Measurements from ENCODE around the gene SH2B3.

Gene SH2B3

GRCh38 chr12:111379942-111380554 lies 25.7 kb upstream of the SH2B3 start:
- H3K36me3 ChIP-seq (ENCODE audit: insufficient read depth), result no peaks in the 10 kb centered on the region
- H3K79me2 ChIP-seq (ENCODE audit: insufficient read depth, low read depth), result no peaks in the 10 kb centered on the region
- H3K4me2 ChIP-seq, result no peak overlapping the region
- H3K9ac ChIP-seq, result no peak overlapping the region
- no peak overlapping the region for H3K27ac ChIP-seq
- no peaks in the 10 kb centered on the region for H3K4me1 ChIP-seq (ENCODE audit: low read depth, poor library complexity, severe bottlenecking)
- H3K27me3 ChIP-seq (ENCODE audit: insufficient read depth, low read depth), result no peaks in the 10 kb centered on the region
- no peak overlapping the region for H2AFZ ChIP-seq (ENCODE audit: low read depth)
- TF ChIP-seq CTCF (conservative IDR thresholded peaks at IDR 0.05; ENCODE audit: low read depth, low read length), result no peak
- H4K20me1 ChIP-seq (ENCODE audit: insufficient read depth), result no peaks in the 10 kb centered on the region
- H3K4me3 ChIP-seq (IDR thresholded peaks at IDR 0.05; ENCODE audit: insufficient read depth, low read depth, low read length), result no peak overlapping the region

- H3K27me3 ChIP-seq (ENCODE audit: insufficient read depth, low read depth), result no peaks in the 10 kb centered on the region
- no peak for TF ChIP-seq CTCF (conservative IDR thresholded peaks at IDR 0.05; ENCODE audit: low read depth, low read length)
- H2AFZ ChIP-seq (ENCODE audit: low read depth), result no peak overlapping the region
- no peak overlapping the region for H3K4me2 ChIP-seq
- no peak overlapping the region for H3K9ac ChIP-seq
- no peaks in the 10 kb centered on the region for H4K20me1 ChIP-seq (ENCODE audit: insufficient read depth)
- no peak overlapping the region for H3K27ac ChIP-seq
- H3K36me3 ChIP-seq (ENCODE audit: insufficient read depth), result no peaks in the 10 kb centered on the region
- H3K4me3 ChIP-seq (IDR thresholded peaks at IDR 0.05; ENCODE audit: insufficient read depth, low read depth, low read length), result no peak overlapping the region
- no peaks in the 10 kb centered on the region for H3K4me1 ChIP-seq (ENCODE audit: low read depth, poor library complexity, severe bottlenecking)
- H3K79me2 ChIP-seq (ENCODE audit: insufficient read depth, low read depth), result no peaks in the 10 kb centered on the region
Measured at GRCh38 chr12:111384596-111384995, 21.1 kb upstream of the SH2B3 start.

- Histone ChIP-seq H3K4me3 (IDR thresholded peaks at IDR 0.05; ENCODE audit: insufficient read depth, low read depth, low read length) (no peak overlapping the region), H3K4me2 (no peak overlapping the region), H4K20me1 (ENCODE audit: insufficient read depth) (no peaks in the 10 kb centered on the region), H3K9ac (no peak overlapping the region), H3K79me2 (ENCODE audit: insufficient read depth, low read depth) (no peaks in the 10 kb centered on the region), H3K4me1 (ENCODE audit: low read depth, poor library complexity, severe bottlenecking) (no peaks in the 10 kb centered on the region), H3K36me3 (ENCODE audit: insufficient read depth) (no peaks in the 10 kb centered on the region), H2AFZ (ENCODE audit: low read depth) (no peak overlapping the region), H3K27me3 (ENCODE audit: insufficient read depth, low read depth) (no peaks in the 10 kb centered on the region), H3K27ac (no peak overlapping the region)
- no peak for TF ChIP-seq CTCF (conservative IDR thresholded peaks at IDR 0.05; ENCODE audit: low read depth, low read length)
Measured at GRCh38 chr12:111386885-111387284, 18.8 kb upstream of the SH2B3 start.

GRCh38 chr12:111387747-111388323 lies 17.9 kb upstream of the SH2B3 start:
- H4K20me1 ChIP-seq (ENCODE audit: insufficient read depth), result no peaks in the 10 kb centered on the region
- no peaks in the 10 kb centered on the region for H3K4me1 ChIP-seq (ENCODE audit: low read depth, poor library complexity, severe bottlenecking)
- no peak overlapping the region for H2AFZ ChIP-seq (ENCODE audit: low read depth)
- H3K9ac ChIP-seq, result no peak overlapping the region
- H3K36me3 ChIP-seq (ENCODE audit: insufficient read depth), result no peaks in the 10 kb centered on the region
- H3K4me3 ChIP-seq (IDR thresholded peaks at IDR 0.05; ENCODE audit: insufficient read depth, low read depth, low read length), result no peak overlapping the region
- no peaks in the 10 kb centered on the region for H3K79me2 ChIP-seq (ENCODE audit: insufficient read depth, low read depth)
- TF ChIP-seq CTCF (conservative IDR thresholded peaks at IDR 0.05; ENCODE audit: low read depth, low read length), result no peak
- H3K27me3 ChIP-seq (ENCODE audit: insufficient read depth, low read depth), result no peaks in the 10 kb centered on the region
- no peak overlapping the region for H3K27ac ChIP-seq
- no peak overlapping the region for H3K4me2 ChIP-seq

All from KMS-11 (cell line).